ENCODE measurements around the gene SMIM23.

The SMIM23 gene

DNA sequence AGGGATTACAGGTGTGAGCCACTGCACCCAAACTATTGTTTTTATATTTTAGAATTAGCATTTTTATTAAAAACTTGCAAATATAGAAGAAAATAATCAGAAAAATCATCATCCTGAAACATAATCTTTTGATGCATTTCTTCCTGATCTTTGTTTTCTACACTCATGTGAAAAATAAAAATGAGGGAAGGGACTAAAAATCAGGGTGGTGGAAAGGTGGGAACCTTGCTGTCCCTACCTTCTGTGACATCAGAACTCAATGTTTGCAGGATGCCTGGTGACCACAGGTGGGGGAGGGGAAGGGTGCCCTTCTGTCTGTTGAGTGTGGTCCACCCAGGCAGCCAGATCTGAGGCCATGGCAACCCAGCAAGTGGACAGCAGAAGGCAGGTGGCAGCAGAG is at the start of gene SMIM23:
SMIM23 (plus strand) TSS at position 301 of the 400 bp plus-strand sequence; CDS start at position 356, 55 bp downstream.
- DNase-seq (ENCODE audit: low read depth, low spot score) = no peak

DNA sequence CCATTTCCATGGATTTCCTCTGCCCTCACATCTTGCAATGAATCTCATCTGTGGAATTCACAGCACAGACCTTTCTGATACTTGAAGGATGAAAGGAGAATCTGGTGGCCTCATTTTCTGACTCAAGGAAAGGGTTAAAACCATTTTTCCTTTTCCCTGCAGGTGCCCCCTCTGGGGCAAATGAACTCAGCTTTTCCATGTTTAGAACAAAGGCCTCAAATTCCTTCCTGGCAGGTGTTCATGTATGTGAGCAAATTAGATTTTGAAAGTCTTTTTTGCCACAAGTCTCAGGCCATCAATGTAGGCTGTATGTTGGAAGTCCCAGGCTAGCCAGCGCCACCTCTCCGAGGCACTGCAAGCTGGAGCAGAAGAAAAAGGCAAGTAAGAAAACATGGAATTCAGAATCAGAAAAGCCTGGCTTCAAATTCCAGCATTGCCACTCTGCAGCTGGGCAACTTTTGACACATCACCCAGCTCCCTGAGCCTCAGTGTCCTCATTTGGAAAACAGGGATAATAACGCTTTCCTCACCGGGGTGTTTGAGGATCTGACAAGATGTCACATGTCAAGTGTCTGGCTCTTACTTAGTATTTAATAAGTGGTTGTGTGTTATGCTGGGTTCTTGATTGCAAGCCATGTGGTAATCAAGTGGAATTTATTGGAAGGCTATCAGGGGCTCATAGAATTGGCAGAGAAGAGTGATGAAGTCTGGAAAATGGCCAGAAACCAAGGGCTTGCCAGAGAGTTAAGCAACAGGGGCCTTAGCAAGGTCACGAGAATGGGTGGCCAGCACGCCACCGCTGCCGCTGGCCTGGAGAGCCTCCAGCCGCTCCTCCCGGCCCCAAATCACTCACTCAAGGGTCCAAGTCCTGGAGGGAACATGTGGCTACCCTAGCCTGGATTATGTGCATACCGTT is 48.4 kb upstream of the SMIM23 start:
- no peak for DNase-seq (ENCODE audit: low read depth, low spot score)

DNA sequence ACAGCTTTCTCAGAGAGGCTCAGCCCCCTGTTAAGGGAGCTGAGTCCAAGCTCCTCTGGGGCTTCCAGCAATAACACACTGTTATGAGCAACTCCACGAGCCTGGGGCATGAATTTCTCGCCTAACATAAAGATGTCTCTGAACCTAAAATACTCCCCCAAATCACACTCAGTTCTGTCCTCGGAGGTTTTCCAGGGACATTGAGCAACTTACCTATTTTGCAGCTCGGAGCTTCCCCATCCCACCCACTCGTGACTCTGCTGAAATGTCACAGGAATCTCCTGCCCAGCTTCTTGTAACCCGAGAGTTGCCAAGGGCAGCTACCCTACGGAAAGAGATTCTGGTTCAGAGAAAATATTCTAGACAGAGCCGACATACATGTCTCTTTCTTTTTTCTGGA is 47.1 kb upstream of the SMIM23 start:
- no peak for DNase-seq (ENCODE audit: low read depth, low spot score)

GRCh38 chr5:171739271-171739670 is 46.3 kb upstream of the SMIM23 start:
- DNase-seq (ENCODE audit: low read depth, low spot score) = peak; percentile 30

- no peak for DNase-seq (ENCODE audit: low read depth, low spot score)
Observed at GRCh38 chr5:171743436-171744076, 42.1 kb upstream of the SMIM23 start.

- no peak for DNase-seq (ENCODE audit: low read depth, low spot score)
Observed at GRCh38 chr5:171744264-171744663, 41.4 kb upstream of the SMIM23 start.

DNA sequence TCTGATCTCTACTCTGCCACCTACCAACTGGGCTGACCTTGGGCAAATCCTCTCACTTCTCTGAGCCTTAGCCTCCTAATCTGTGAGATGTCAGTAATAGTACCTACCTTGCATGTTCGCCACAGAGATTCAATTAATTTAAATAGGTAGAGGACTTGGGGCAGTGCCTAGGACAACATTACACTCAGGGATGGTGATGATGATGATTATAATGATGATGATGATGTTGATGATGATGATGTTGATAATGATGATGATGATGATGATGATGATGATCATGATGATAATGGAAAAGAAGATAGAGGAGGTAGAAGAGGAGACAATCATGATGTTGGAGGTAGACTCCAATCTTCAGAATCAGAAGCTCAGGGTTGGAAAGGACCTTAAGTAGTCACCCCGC is 40.7 kb upstream of the SMIM23 start:
- DNase-seq (ENCODE audit: low read depth, low spot score) = no peak

- no peak for DNase-seq (ENCODE audit: low read depth, low spot score)
Observed at GRCh38 chr5:171745602-171746001, 40.0 kb upstream of the SMIM23 start.

DNA sequence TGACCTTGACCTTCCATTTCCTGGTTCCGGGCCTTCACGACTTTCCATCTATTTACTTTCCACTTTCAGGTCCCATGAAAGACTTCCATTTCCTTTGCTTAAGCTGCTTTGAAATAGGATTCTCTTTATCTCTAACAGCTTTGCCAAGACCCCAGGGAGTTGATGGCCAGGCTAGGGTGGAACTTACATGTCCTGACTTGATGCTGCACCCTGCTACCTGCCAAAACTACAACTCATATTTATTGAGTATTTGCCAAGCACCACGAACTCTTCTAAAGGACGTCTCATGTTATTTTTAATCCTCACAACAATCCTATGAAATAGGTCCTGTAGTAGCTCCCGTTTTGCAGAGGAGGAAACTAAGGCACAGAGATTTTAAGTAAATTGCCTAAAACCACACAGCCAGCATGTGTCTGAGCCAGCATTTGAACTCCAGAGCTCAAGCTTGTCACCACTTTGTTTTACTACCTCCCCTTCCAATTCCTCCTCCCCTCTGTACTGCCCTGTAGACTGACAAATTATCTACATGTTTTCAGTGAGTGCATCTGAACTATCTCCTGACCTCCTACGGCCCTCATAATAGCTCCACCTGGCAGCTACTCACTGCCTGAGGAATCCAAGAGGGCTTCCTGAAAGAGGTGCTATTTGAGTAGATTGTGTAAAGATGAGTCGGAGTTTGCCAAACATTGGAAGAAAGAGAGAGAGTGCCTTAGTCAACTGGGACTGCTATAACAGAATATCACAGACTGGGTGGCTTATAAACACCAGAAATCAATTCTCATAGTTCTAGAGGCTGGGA is 38.4 kb upstream of the SMIM23 start:
- no peak for DNase-seq (ENCODE audit: low read depth, low spot score)

GRCh38 chr5:171748720-171749119 is 36.9 kb upstream of the SMIM23 start:
- no peak for DNase-seq (ENCODE audit: low read depth, low spot score)

- DNase-seq (ENCODE audit: low read depth, low spot score) = no peak
Observed at GRCh38 chr5:171749365-171749764, 36.3 kb upstream of the SMIM23 start.

- DNase-seq (ENCODE audit: low read depth, low spot score) = peak; percentile 21
Observed at GRCh38 chr5:171750311-171750788, 35.3 kb upstream of the SMIM23 start.

GRCh38 chr5:171755354-171755821 is 30.2 kb upstream of the SMIM23 start:
- DNase-seq (ENCODE audit: low read depth, low spot score) = no peak

DNA sequence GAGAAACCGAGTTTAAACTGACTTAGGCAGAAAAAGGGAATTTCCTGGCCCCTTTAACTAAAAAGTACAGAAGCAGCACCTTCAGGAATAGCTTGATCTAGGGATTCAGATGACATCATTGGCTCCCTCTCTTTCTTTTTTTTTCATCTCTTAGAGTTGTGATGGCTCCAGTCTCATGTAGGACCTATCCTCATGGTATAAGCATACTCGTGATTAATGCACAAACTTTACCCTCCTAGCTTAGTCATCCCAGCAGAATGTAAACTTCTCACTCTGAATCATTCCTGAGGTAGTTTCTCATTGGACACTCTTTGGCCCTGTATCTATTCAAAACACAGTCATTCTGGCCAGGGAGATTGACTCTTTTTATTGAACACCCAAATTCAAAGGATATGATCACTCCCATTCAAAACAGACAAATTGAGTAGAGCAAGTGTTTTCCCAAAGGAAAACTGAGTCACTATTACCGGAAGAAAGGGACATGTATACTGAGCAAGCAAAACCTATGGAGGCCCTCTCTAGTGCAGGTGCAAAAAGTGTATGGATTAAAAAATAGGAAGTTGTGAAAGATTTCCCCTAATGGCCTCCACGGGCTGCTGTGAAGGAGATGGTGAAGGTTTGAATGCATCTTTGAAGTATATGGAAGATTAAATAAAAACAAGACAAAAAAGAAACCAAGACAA is 27.6 kb upstream of the SMIM23 start:
- no peak for DNase-seq (ENCODE audit: low read depth, low spot score)

GRCh38 chr5:171759777-171760176 is 25.8 kb upstream of the SMIM23 start:
- DNase-seq (ENCODE audit: low read depth, low spot score) = no peak

DNA sequence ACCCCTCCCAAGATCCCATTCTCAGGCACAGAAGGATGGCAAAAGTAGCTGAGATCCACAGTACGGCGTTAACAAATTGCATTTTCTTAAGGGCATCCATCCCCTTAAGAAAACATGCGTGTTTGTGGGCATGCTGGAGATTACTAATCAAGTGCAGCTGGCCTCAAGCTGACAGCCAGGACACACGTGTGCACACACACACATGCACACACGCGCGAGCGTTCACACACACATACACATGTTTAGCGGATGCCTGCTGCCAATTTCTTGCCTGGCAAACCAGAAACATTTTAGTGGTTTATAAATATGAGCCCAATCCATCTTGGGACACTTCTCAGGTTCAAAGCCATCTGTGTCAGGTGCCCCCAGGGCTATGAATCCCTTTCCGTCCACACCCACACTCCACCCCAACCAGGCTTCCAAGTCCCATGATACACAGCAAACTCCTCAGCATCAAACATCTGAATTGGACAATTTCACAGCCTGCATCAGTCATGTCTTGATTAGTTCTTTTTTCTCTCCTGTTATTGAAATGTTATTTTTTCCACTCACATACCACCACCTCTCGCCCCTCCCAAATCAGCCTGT is 23.5 kb upstream of the SMIM23 start:
- DNase-seq (ENCODE audit: low read depth, low spot score) = no peak

- DNase-seq (ENCODE audit: low read depth, low spot score) = no peak
Observed at GRCh38 chr5:171762903-171763302, 22.7 kb upstream of the SMIM23 start.

GRCh38 chr5:171764265-171764664 is 21.4 kb upstream of the SMIM23 start:
- no peak for DNase-seq (ENCODE audit: low read depth, low spot score)

DNA sequence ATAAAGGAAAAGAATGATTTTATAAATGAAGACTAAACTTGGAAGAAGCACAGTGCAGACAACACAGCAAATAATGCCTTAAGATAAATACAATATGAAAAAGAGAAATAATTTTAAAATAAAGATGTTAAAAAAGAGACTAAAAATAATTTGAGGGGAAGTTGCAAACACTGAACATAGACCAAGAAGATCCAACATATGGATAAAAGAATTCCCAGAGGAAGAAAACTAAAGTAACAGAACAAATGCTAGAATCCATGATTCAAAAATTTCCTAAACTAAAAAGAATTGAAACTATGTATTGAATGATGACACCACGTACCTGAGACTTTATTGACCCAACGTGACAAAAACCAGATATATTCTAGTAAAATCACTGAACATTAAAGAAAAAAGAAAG is 18.7 kb upstream of the SMIM23 start:
- no peak for DNase-seq (ENCODE audit: low read depth, low spot score)

DNA sequence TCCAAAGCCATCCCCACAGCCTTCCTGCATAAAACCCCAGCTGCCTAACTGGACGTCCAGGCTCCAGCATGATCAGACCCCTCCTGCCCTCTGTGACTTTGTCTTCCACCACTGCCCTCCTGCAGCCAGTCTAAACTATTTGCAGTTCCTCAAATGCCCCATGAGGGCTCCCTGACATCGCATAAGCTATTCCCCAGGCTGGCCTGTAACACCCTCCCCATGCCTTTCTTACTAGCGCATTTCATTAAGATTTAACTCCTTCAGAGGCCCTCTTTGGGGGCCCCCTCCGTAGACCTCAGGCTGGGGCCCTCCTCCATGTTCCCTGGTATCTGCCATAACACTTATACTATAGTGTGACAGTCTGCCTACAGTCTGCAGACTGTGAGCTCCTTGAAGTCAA is 15.5 kb upstream of the SMIM23 start:
- peak; percentile 15 for DNase-seq (ENCODE audit: low read depth, low spot score)

GRCh38 chr5:171771856-171772255 is 13.8 kb upstream of the SMIM23 start:
- no peak for DNase-seq (ENCODE audit: low read depth, low spot score)
